K562 (cell line): ENCODE results near the gene KLF2. TPM values are rescaled to one million over a fixed set of nuclear protein-coding genes. Genes with fewer than 3 reads are reported as not detected.

Source experiments
- ATAC-seq: fragments of 200-7000 bp; cut with Tn5 transposase; 3 replicates; pipeline ENCODE4 v1.9.1; 2020; ENCODE audit warnings: moderate library complexity
- BruUV-seq: library from RNA; stranded (reverse); fragments of 400-500 nt; replicated peaks from 2 replicates; lab custom pipeline; 2021; lab: Mats Ljungman, UMichigan
- CTCF ChIA-PET: fragments of 300-600 bp; formaldehyde crosslinking; extraction: SDS; loops from one replicate; lab custom pipeline; 2021; ENCODE audit warnings: low intra/inter-chr PET ratio; lab: Yijun Ruan, JAX
- POLR2A ChIA-PET: fragments of 300-600, 350-650 bp; sonication (Branson Sonifier 250); formaldehyde crosslinking; extraction: SDS; loops from one replicate; lab custom pipeline; 2021; ENCODE audit warnings: antibody characterized with exemption, inconsistent platforms; lab: Yijun Ruan, JAX
- DNase-seq, 4 experiments: peaks; one replicate each; pipeline versions ENCODE4 v3.0.0 to v3.0.0-alpha.2; 2011 to 2018; ENCODE audit warnings: low spot score in 3 of 4, mixed read lengths in 3 of 4; ENCODE audit errors: extremely low read depth in 1 of 4
- FAIRE-seq: peaks from 2 replicates; lab custom pipeline; 2011; peaks lifted over from hg19 to GRCh38; lab: Jason Lieb, UNC
- H2AFZ ChIP-seq: 2 replicates; pipeline ENCODE4 v1.6.0; 2011; ENCODE audit warnings: low read depth, low read length, control low read depth, inconsistent platforms
- H3K27ac ChIP-seq: fragments of 200-600 bp; 3 replicates; pipeline ENCODE4 v1.8.0; 2011; ENCODE audit warnings: low read depth, mild to moderate bottlenecking, control low read depth, inconsistent platforms, low read length, moderate library complexity, mixed read lengths; ENCODE audit errors: extremely low read depth
- H3K27me3 ChIP-seq, 2 experiments: fragments of 300-600 bp in 1 of 2; 2 replicates in 1 of 2; 3 replicates in 1 of 2; pipeline versions ENCODE4 v1.6.0 to v1.8.0; 2011; ENCODE audit warnings: inconsistent platforms in 2 of 2, low read length in 2 of 2, mild to moderate bottlenecking in 1 of 2, mixed read lengths in 1 of 2, moderate library complexity in 1 of 2; ENCODE audit not compliant: control insufficient read depth in 2 of 2, insufficient read depth in 2 of 2
- H3K36me3 ChIP-seq: fragments of 300-600 bp; 3 replicates; pipeline ENCODE4 v1.8.0; 2011; ENCODE audit warnings: mild to moderate bottlenecking, low read length, inconsistent platforms; ENCODE audit not compliant: control insufficient read depth, insufficient read depth
- H3K4me1 ChIP-seq, 2 experiments: fragments of 200-600 bp in 1 of 2; replicated peaks in 1 of 2; 2 replicates in 1 of 2; 3 replicates in 1 of 2; pipeline versions ENCODE4 v1.5.1 to v1.8.0; 2011; ENCODE audit warnings: inconsistent platforms in 2 of 2, low read length in 2 of 2, mild to moderate bottlenecking in 1 of 2, mixed read lengths in 1 of 2, moderate library complexity in 1 of 2; ENCODE audit not compliant: control insufficient read depth in 2 of 2, insufficient read depth in 2 of 2
- H3K4me2 ChIP-seq: 2 replicates; pipeline ENCODE4 v1.6.1; 2011; ENCODE audit warnings: low read length, control low read depth, inconsistent platforms, mixed read lengths; ENCODE audit not compliant: insufficient read depth
- H3K4me3 ChIP-seq: fragments of 200-600 bp; sonication (generic), shearing (Covaris generic); 2 replicates; pipeline ENCODE4 v1.5.1; 2016; ENCODE audit warnings: control low read depth, inconsistent platforms
- H3K79me2 ChIP-seq: fragments of 200-600 bp; 3 replicates; pipeline ENCODE4 v1.8.0; 2011; ENCODE audit warnings: low read length, inconsistent platforms; ENCODE audit not compliant: control insufficient read depth, insufficient read depth
- H3K9ac ChIP-seq, 2 experiments: 2 replicates each; pipeline versions ENCODE4 v1.6.0 to v1.6.1; 2011; ENCODE audit warnings: low read depth in 2 of 2, low read length in 2 of 2, control low read depth in 1 of 2, inconsistent platforms in 1 of 2, mild to moderate bottlenecking in 1 of 2, mixed read lengths in 1 of 2; ENCODE audit not compliant: insufficient read depth in 1 of 2
- H3K9me1 ChIP-seq: one replicate; pipeline ENCODE4 v1.6.0; 2011; ENCODE audit warnings: inconsistent platforms, mild to moderate bottlenecking, low read length, moderate library complexity; ENCODE audit not compliant: control insufficient read depth, insufficient read depth
- H3K9me3 ChIP-seq: replicated peaks from 2 replicates; pipeline ENCODE4 v1.5.1; 2011; ENCODE audit warnings: low read depth, low read length, inconsistent platforms; ENCODE audit not compliant: control insufficient read depth, insufficient read depth
- H4K20me1 ChIP-seq: replicated peaks from 2 replicates; pipeline ENCODE4 v1.6.1; 2011; ENCODE audit warnings: low read length, inconsistent platforms, mixed read lengths; ENCODE audit not compliant: control insufficient read depth, insufficient read depth
- RAD21 ChIP-seq, 2 experiments: fragments of 250-450 bp in 1 of 2; fragments of 450-650 bp in 1 of 2; sonication (Bioruptor Pico) in 1 of 2; formaldehyde crosslinking in 1 of 2; IDR thresholded peaks in 1 of 2; conservative IDR thresholded peaks in 1 of 2; 2 replicates each; pipeline versions ENCODE4 v1.4.0 to v1.8.0; 2020 to 2022; ENCODE audit warnings: mild to moderate bottlenecking in 2 of 2, moderate library complexity in 1 of 2
- ZNF282 ChIP-seq: sonication (generic); formaldehyde crosslinking; IDR thresholded peaks from 2 replicates; pipeline ENCODE4 v1.8.1; 2023; ENCODE audit warnings: missing genetic modification reagents
- WGBS: fragments of 100-300 bp; shearing (Covaris generic); methylation state at CpG from one replicate; pipeline ENCODE4 v1.1.6; 2016; ENCODE audit warnings: low coverage, mixed read lengths; ENCODE audit not compliant: insufficient coverage; ENCODE audit errors: missing lambda C conversion rate; 5-methylcytosine and 5-hydroxymethylcytosine counted together
- in situ Hi-C: fragments of 300-500 bp; cut with MboI; formaldehyde crosslinking; loops from 4 replicates; pipeline ENCODE4 v1.15.0; 2018; ENCODE audit warnings: inconsistent platforms, mixed read lengths
- intact Hi-C: fragments of 100-400 bp; cut with micrococcal nuclease; formaldehyde crosslinking; loops from 2 replicates; pipeline ENCODE4 v1.14.2; 2022
- polyA plus RNA-seq, 8 experiments: library from polyadenylated mRNA; depleted of rRNA in 4 of 8; stranded (reverse) in 5 of 8; unstranded in 3 of 8; fragments of >200 nt; fragmentation: Nextera tagmentation in 2 of 8; fragmentation: Illumina TruSeq in 1 of 8; extraction: Ambion mirVana in 2 of 8; extraction: Trizol in 1 of 8; gene quantifications; 2 replicates each; pipeline versions ENCODE4 v1.2.1 to v1.2.3, GENCODE V29; 2011 to 2014; ENCODE audit warnings: inconsistent platforms in 1 of 8, missing spikeins in 1 of 8
- total RNA-seq, 7 experiments: library from RNA; depleted of rRNA in 6 of 7; stranded (reverse); fragments of >200 nt in 6 of 7; fragmentation: Illumina TruSeq in 2 of 7; extraction: Trizol in 2 of 7; gene quantifications; 2 replicates each; pipeline versions ENCODE4 v1.2.1 to v1.2.3, GENCODE V29; 2011 to 2021; ENCODE audit warnings: low replicate concordance in 1 of 7
- TF ChIP-seq, protein P1 (sequence below), 3 experiments: IDR thresholded peaks in 2 of 3; conservative IDR thresholded peaks in 1 of 3; 2 replicates each; pipeline ENCODE4 v1.5.1; 2011 to 2012; ENCODE audit warnings: low read length in 3 of 3, mild to moderate bottlenecking in 3 of 3, control low read depth in 2 of 3, improper control_type of control experiment in 1 of 3, inconsistent platforms in 1 of 3, low read depth in 1 of 3, mixed read lengths in 1 of 3, moderate library complexity in 1 of 3; ENCODE audit not compliant: insufficient read depth in 2 of 3
- TF ChIP-seq, protein P2 (sequence below), 2 experiments: fragments of 450-650 bp; formaldehyde crosslinking in 1 of 2; IDR thresholded peaks; 2 replicates each; pipeline versions ENCODE4 v1.4.0 to v1.6.1; 2014 to 2020; ENCODE audit warnings: mild to moderate bottlenecking in 2 of 2, borderline replicate concordance in 1 of 2, low read depth in 1 of 2

The KLF2 gene
- total and polyA plus RNA-seq, 9 of the 15 experiments (the other 6 are each of a cell fraction or from before 2014, with no cell fraction given), result 0.07 to 0.71 TPM; not detected in 7

DNA sequence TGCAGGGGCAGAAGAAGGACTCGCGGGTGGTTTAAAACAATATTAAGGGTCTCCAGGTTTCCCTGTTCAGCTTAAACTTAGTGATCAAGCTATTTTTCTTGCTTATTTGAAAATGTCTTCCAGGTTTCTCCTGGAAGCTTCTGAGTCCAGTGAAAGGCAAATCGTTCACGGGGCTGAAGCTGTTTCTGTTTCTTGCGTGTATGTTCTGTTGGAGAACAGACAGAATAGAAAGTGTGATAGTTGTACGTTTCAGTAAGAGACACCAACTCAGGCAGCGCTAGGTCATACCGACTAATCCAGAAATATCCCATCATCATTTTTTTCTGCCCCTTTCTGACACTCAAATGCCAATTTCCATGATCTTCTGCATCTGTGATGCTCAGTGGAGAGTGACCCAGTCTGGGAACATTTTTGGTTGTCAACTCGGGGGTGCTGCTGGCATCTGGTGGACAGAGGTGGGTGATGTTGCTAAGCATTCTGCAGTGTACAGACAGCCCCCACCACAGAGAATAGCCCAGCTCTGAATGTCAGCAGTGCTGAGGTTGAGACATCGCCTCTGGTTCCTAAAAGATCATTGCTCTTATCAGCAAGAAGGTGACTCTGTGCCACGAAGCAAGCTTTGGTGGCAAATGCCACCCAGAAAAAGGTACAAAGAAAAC is 4.3 kb downstream of the KLF2 start:
- TF ChIP-seq, protein P1, sequence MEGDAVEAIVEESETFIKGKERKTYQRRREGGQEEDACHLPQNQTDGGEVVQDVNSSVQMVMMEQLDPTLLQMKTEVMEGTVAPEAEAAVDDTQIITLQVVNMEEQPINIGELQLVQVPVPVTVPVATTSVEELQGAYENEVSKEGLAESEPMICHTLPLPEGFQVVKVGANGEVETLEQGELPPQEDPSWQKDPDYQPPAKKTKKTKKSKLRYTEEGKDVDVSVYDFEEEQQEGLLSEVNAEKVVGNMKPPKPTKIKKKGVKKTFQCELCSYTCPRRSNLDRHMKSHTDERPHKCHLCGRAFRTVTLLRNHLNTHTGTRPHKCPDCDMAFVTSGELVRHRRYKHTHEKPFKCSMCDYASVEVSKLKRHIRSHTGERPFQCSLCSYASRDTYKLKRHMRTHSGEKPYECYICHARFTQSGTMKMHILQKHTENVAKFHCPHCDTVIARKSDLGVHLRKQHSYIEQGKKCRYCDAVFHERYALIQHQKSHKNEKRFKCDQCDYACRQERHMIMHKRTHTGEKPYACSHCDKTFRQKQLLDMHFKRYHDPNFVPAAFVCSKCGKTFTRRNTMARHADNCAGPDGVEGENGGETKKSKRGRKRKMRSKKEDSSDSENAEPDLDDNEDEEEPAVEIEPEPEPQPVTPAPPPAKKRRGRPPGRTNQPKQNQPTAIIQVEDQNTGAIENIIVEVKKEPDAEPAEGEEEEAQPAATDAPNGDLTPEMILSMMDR (IDR thresholded peaks at IDR 0.05 in 2 of 3, conservative IDR thresholded peaks at IDR 0.05 in 1 of 3; ENCODE audit: insufficient read depth in 2 of 3, low read depth in 1 of 3, low read length in 3 of 3), result peak; percentile 25 to 39 (median 26); a peak in 5 of 6 replicates
- TF ChIP-seq RAD21 (CRISPR knock-in tag; conservative IDR thresholded peaks at IDR 0.05 in 1 of 2, IDR thresholded peaks at IDR 0.05 in 1 of 2) (peak in 1 of 2 experiments; percentile 52; a peak in 3 of 4 replicates), ZNF282 (CRISPR knock-in tag) (no peak)
- TF ChIP-seq, protein P2, sequence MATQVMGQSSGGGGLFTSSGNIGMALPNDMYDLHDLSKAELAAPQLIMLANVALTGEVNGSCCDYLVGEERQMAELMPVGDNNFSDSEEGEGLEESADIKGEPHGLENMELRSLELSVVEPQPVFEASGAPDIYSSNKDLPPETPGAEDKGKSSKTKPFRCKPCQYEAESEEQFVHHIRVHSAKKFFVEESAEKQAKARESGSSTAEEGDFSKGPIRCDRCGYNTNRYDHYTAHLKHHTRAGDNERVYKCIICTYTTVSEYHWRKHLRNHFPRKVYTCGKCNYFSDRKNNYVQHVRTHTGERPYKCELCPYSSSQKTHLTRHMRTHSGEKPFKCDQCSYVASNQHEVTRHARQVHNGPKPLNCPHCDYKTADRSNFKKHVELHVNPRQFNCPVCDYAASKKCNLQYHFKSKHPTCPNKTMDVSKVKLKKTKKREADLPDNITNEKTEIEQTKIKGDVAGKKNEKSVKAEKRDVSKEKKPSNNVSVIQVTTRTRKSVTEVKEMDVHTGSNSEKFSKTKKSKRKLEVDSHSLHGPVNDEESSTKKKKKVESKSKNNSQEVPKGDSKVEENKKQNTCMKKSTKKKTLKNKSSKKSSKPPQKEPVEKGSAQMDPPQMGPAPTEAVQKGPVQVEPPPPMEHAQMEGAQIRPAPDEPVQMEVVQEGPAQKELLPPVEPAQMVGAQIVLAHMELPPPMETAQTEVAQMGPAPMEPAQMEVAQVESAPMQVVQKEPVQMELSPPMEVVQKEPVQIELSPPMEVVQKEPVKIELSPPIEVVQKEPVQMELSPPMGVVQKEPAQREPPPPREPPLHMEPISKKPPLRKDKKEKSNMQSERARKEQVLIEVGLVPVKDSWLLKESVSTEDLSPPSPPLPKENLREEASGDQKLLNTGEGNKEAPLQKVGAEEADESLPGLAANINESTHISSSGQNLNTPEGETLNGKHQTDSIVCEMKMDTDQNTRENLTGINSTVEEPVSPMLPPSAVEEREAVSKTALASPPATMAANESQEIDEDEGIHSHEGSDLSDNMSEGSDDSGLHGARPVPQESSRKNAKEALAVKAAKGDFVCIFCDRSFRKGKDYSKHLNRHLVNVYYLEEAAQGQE (IDR thresholded peaks at IDR 0.05; ENCODE audit: borderline replicate concordance), result peak; percentile 39; the same call in 1 of the 2 replicates
- TF ChIP-seq, protein P2 (CRISPR knock-in tag; IDR thresholded peaks at IDR 0.05; ENCODE audit: low read depth), result no peak
- Histone ChIP-seq H3K36me3 (no peaks in the 10 kb centered on the region), H3K79me2 (no peaks in the 10 kb centered on the region), H4K20me1 (0 out of 2 replicates have a peak, but pooled peaks cover 4% of the 10 kb centered on the region), H3K4me1 (peaks cover 8 to 34% of the 10 kb centered on the region in 2 experiments), H3K9me1 (no peaks in the 10 kb centered on the region), H3K4me3 (no peak overlapping the region), H3K27ac (no peak overlapping the region), H3K9ac (no peak overlapping the region), H3K9me3 (no peaks in the 10 kb centered on the region), H2AFZ (no peak overlapping the region), H3K27me3 (peaks cover 4 to 21% of the 10 kb centered on the region in 2 experiments; a peak in 2 of 5 replicates), H3K4me2 (no peak overlapping the region)
- 0 out of 3 replicates have a peak, but pooled peaks have one; percentile 7 for ATAC-seq
- FAIRE-seq, result peak; percentile 77
- BruUV-seq, result no TSS peak
- in situ Hi-C loops (no loop called here), intact Hi-C loops (loop anchor here (5.0 kb wide), 1 partner anchor 82 kb away; no protein-coding TSS in a partner anchor)
- ChIA-PET POLR2A (interaction anchor here (0.7 to 1.1 kb wide), 2 partner anchors 9 to 10 kb away, joined by 4 to 5 read pairs; no protein-coding TSS in a partner anchor), CTCF (no interaction called here)
- DNase-seq, result peak in 1 of 4 experiments; percentile 17
- 19% methylated on average over 11 of the region's 11 CpGs for WGBS
